K562 (cell line): ENCODE data around the gene CCDC172. TPM values are rescaled to one million over a fixed set of nuclear protein-coding genes. Genes with fewer than 3 reads are reported as not detected.

Experiments used
- ATAC-seq: fragments of 200-7000 bp; cut with Tn5 transposase; 3 replicates; pipeline ENCODE4 v1.9.1; 2020; ENCODE audit warnings: moderate library complexity
- BruUV-seq: library from RNA; stranded (reverse); fragments of 400-500 nt; replicated peaks from 2 replicates; lab custom pipeline; 2021; lab: Mats Ljungman, UMichigan
- CTCF ChIA-PET: fragments of 300-600 bp; formaldehyde crosslinking; extraction: SDS; loops from one replicate; lab custom pipeline; 2021; ENCODE audit warnings: low intra/inter-chr PET ratio; lab: Yijun Ruan, JAX
- POLR2A ChIA-PET: fragments of 300-600, 350-650 bp; sonication (Branson Sonifier 250); formaldehyde crosslinking; extraction: SDS; loops from one replicate; lab custom pipeline; 2021; ENCODE audit warnings: antibody characterized with exemption, inconsistent platforms; lab: Yijun Ruan, JAX
- DNase-seq, 4 experiments: peaks; one replicate each; pipeline versions ENCODE4 v3.0.0 to v3.0.0-alpha.2; 2011 to 2018; ENCODE audit warnings: low spot score in 3 of 4, mixed read lengths in 3 of 4; ENCODE audit errors: extremely low read depth in 1 of 4
- FAIRE-seq: peaks from 2 replicates; lab custom pipeline; 2011; peaks lifted over from hg19 to GRCh38; lab: Jason Lieb, UNC
- H2AFZ ChIP-seq: 2 replicates; pipeline ENCODE4 v1.6.0; 2011; ENCODE audit warnings: low read depth, low read length, control low read depth, inconsistent platforms
- H3K27ac ChIP-seq: fragments of 200-600 bp; 3 replicates; pipeline ENCODE4 v1.8.0; 2011; ENCODE audit warnings: low read depth, mild to moderate bottlenecking, control low read depth, inconsistent platforms, low read length, moderate library complexity, mixed read lengths; ENCODE audit errors: extremely low read depth
- H3K27me3 ChIP-seq, 2 experiments: fragments of 300-600 bp in 1 of 2; 2 replicates in 1 of 2; 3 replicates in 1 of 2; pipeline versions ENCODE4 v1.6.0 to v1.8.0; 2011; ENCODE audit warnings: inconsistent platforms in 2 of 2, low read length in 2 of 2, mild to moderate bottlenecking in 1 of 2, mixed read lengths in 1 of 2, moderate library complexity in 1 of 2; ENCODE audit not compliant: control insufficient read depth in 2 of 2, insufficient read depth in 2 of 2
- H3K36me3 ChIP-seq: fragments of 300-600 bp; 3 replicates; pipeline ENCODE4 v1.8.0; 2011; ENCODE audit warnings: mild to moderate bottlenecking, low read length, inconsistent platforms; ENCODE audit not compliant: control insufficient read depth, insufficient read depth
- H3K4me1 ChIP-seq, 2 experiments: fragments of 200-600 bp in 1 of 2; replicated peaks in 1 of 2; 2 replicates in 1 of 2; 3 replicates in 1 of 2; pipeline versions ENCODE4 v1.5.1 to v1.8.0; 2011; ENCODE audit warnings: inconsistent platforms in 2 of 2, low read length in 2 of 2, mild to moderate bottlenecking in 1 of 2, mixed read lengths in 1 of 2, moderate library complexity in 1 of 2; ENCODE audit not compliant: control insufficient read depth in 2 of 2, insufficient read depth in 2 of 2
- H3K4me2 ChIP-seq: 2 replicates; pipeline ENCODE4 v1.6.1; 2011; ENCODE audit warnings: low read length, control low read depth, inconsistent platforms, mixed read lengths; ENCODE audit not compliant: insufficient read depth
- H3K4me3 ChIP-seq: fragments of 200-600 bp; sonication (generic), shearing (Covaris generic); 2 replicates; pipeline ENCODE4 v1.5.1; 2016; ENCODE audit warnings: control low read depth, inconsistent platforms
- H3K79me2 ChIP-seq: fragments of 200-600 bp; 3 replicates; pipeline ENCODE4 v1.8.0; 2011; ENCODE audit warnings: low read length, inconsistent platforms; ENCODE audit not compliant: control insufficient read depth, insufficient read depth
- H3K9ac ChIP-seq, 2 experiments: 2 replicates each; pipeline versions ENCODE4 v1.6.0 to v1.6.1; 2011; ENCODE audit warnings: low read depth in 2 of 2, low read length in 2 of 2, control low read depth in 1 of 2, inconsistent platforms in 1 of 2, mild to moderate bottlenecking in 1 of 2, mixed read lengths in 1 of 2; ENCODE audit not compliant: insufficient read depth in 1 of 2
- H3K9me1 ChIP-seq: one replicate; pipeline ENCODE4 v1.6.0; 2011; ENCODE audit warnings: inconsistent platforms, mild to moderate bottlenecking, low read length, moderate library complexity; ENCODE audit not compliant: control insufficient read depth, insufficient read depth
- H3K9me3 ChIP-seq: replicated peaks from 2 replicates; pipeline ENCODE4 v1.5.1; 2011; ENCODE audit warnings: low read depth, low read length, inconsistent platforms; ENCODE audit not compliant: control insufficient read depth, insufficient read depth
- H4K20me1 ChIP-seq: replicated peaks from 2 replicates; pipeline ENCODE4 v1.6.1; 2011; ENCODE audit warnings: low read length, inconsistent platforms, mixed read lengths; ENCODE audit not compliant: control insufficient read depth, insufficient read depth
- ARID3A ChIP-seq: IDR thresholded peaks from 2 replicates; pipeline ENCODE4 v1.6.1; 2012; ENCODE audit warnings: low read depth, low read length, improper control_type of control experiment, borderline replicate concordance
- BCOR ChIP-seq: fragments of 450-650 bp; IDR thresholded peaks from 2 replicates; pipeline ENCODE4 v1.6.1; 2016
- CXXC5 ChIP-seq: fragments of 250-450 bp; sonication (Bioruptor Pico); IDR thresholded peaks from 2 replicates; pipeline ENCODE4 v1.8.0; 2022; ENCODE audit warnings: inconsistent platforms, mild to moderate bottlenecking, moderate library complexity
- E2F8 ChIP-seq: fragments of 450-650 bp; IDR thresholded peaks from 2 replicates; pipeline ENCODE4 v1.7.1; 2018; ENCODE audit warnings: mild to moderate bottlenecking, low read depth; ENCODE audit not compliant: partially characterized antibody
- KAT7 ChIP-seq: sonication (generic); formaldehyde crosslinking; IDR thresholded peaks from 2 replicates; pipeline ENCODE4 v1.8.0; 2022; ENCODE audit warnings: missing genetic modification reagents, mild to moderate bottlenecking, borderline replicate concordance
- NCOA2 ChIP-seq, 2 experiments: fragments of 450-650 bp; IDR thresholded peaks; 2 replicates each; pipeline ENCODE4 v1.6.1; 2018; ENCODE audit warnings: mild to moderate bottlenecking in 2 of 2, moderate library complexity in 1 of 2; ENCODE audit not compliant: partially characterized antibody in 2 of 2
- PKNOX1 ChIP-seq: fragments of 450-650 bp; IDR thresholded peaks from 2 replicates; pipeline ENCODE4 v1.6.1; 2016
- SETDB1 ChIP-seq: IDR thresholded peaks from one replicate; pipeline ENCODE4 v1.6.1; 2012; ENCODE audit warnings: low read length, control low read depth, inconsistent platforms
- SMC3 ChIP-seq: conservative IDR thresholded peaks from 2 replicates; pipeline ENCODE4 v1.6.1; 2011; ENCODE audit warnings: low read depth, low read length, improper control_type of control experiment; ENCODE audit not compliant: insufficient read depth
- SRSF7 ChIP-seq: fragments of 200-400 bp; formaldehyde crosslinking; optimal IDR thresholded peaks from 2 replicates; pipeline ENCODE3; 2017; ENCODE audit warnings: mild to moderate bottlenecking, low read depth, low read length
- TEAD1 ChIP-seq, 2 experiments: fragments of 450-650 bp in 1 of 2; sonication (generic) in 1 of 2; formaldehyde crosslinking; IDR thresholded peaks; 2 replicates each; pipeline versions ENCODE4 v1.4.0 to v1.8.0; 2020 to 2022; ENCODE audit warnings: mild to moderate bottlenecking in 2 of 2, missing genetic modification reagents in 1 of 2
- TOE1 ChIP-seq, 2 experiments: fragments of 450-650 bp in 1 of 2; sonication (generic) in 1 of 2; formaldehyde crosslinking in 1 of 2; IDR thresholded peaks; 2 replicates each; pipeline versions ENCODE4 v1.7.1 to v1.8.0; 2016 to 2022; ENCODE audit warnings: borderline replicate concordance in 2 of 2, mild to moderate bottlenecking in 2 of 2, antibody characterized with exemption in 1 of 2, inconsistent platforms in 1 of 2, low read depth in 1 of 2, missing genetic modification reagents in 1 of 2, moderate library complexity in 1 of 2
- ZNF24 ChIP-seq: fragments of 450-650 bp; IDR thresholded peaks from 2 replicates; pipeline ENCODE4 v1.6.1; 2016
- ZNF324 ChIP-seq: fragments of 250-450 bp; sonication (Bioruptor Pico); IDR thresholded peaks from 2 replicates; pipeline ENCODE4 v1.4.0; 2020; ENCODE audit warnings: mild to moderate bottlenecking
- ZNF778 ChIP-seq: fragments of 450-650 bp; formaldehyde crosslinking; IDR thresholded peaks from 2 replicates; pipeline ENCODE4 v1.4.0; 2020; ENCODE audit warnings: mild to moderate bottlenecking, moderate library complexity
- WGBS: fragments of 100-300 bp; shearing (Covaris generic); methylation state at CpG from one replicate; pipeline ENCODE4 v1.1.6; 2016; ENCODE audit warnings: low coverage, mixed read lengths; ENCODE audit not compliant: insufficient coverage; ENCODE audit errors: missing lambda C conversion rate; 5-methylcytosine and 5-hydroxymethylcytosine counted together
- in situ Hi-C: fragments of 300-500 bp; cut with MboI; formaldehyde crosslinking; loops from 4 replicates; pipeline ENCODE4 v1.15.0; 2018; ENCODE audit warnings: inconsistent platforms, mixed read lengths
- intact Hi-C: fragments of 100-400 bp; cut with micrococcal nuclease; formaldehyde crosslinking; loops from 2 replicates; pipeline ENCODE4 v1.14.2; 2022
- polyA plus RNA-seq, 8 experiments: library from polyadenylated mRNA; depleted of rRNA in 4 of 8; stranded (reverse) in 5 of 8; unstranded in 3 of 8; fragments of >200 nt; fragmentation: Nextera tagmentation in 2 of 8; fragmentation: Illumina TruSeq in 1 of 8; extraction: Ambion mirVana in 2 of 8; extraction: Trizol in 1 of 8; gene quantifications; 2 replicates each; pipeline versions ENCODE4 v1.2.1 to v1.2.3, GENCODE V29; 2011 to 2014; ENCODE audit warnings: inconsistent platforms in 1 of 8, missing spikeins in 1 of 8
- total RNA-seq, 7 experiments: library from RNA; depleted of rRNA in 6 of 7; stranded (reverse); fragments of >200 nt in 6 of 7; fragmentation: Illumina TruSeq in 2 of 7; extraction: Trizol in 2 of 7; gene quantifications; 2 replicates each; pipeline versions ENCODE4 v1.2.1 to v1.2.3, GENCODE V29; 2011 to 2021; ENCODE audit warnings: low replicate concordance in 1 of 7

Gene CCDC172
- total and polyA plus RNA-seq, 9 of the 15 experiments (the other 6 are each of a cell fraction or from before 2014, with no cell fraction given) = not detected

- TF ChIP-seq KAT7 (CRISPR knock-in tag) = no peak
- TF ChIP-seq SRSF7 = no peak
- TF ChIP-seq SETDB1 = no peak
- TF ChIP-seq E2F8 = no peak
Observed at GRCh38 chr10:116410351-116410750, 86.1 kb downstream of the CCDC172 start (continued).

GRCh38 chr10:116417821-116418220 is 93.6 kb downstream of the CCDC172 start:
- no peak overlapping the region for H3K4me3 ChIP-seq
- H3K36me3 ChIP-seq = no peaks in the 10 kb centered on the region
- H3K27me3 ChIP-seq = no peaks in the 10 kb centered on the region
- no TSS peak for BruUV-seq
- in situ Hi-C loops = no loop called here
- WGBS = 0% methylated on average over 2 of the region's 2 CpGs
- H3K79me2 ChIP-seq = no peaks in the 10 kb centered on the region
- no peaks in the 10 kb centered on the region for H3K4me1 ChIP-seq
- H3K9me3 ChIP-seq = no peaks in the 10 kb centered on the region
- H3K9ac ChIP-seq = no peak overlapping the region
- H2AFZ ChIP-seq = no peak overlapping the region
- no peak overlapping the region for H3K27ac ChIP-seq
- POLR2A ChIA-PET = no interaction called here
- DNase-seq = no peak
- H3K9me1 ChIP-seq = no peaks in the 10 kb centered on the region
- intact Hi-C loops = no loop called here
- no peak overlapping the region for H3K4me2 ChIP-seq
- FAIRE-seq = no peak
- H4K20me1 ChIP-seq = no peaks in the 10 kb centered on the region
- CTCF ChIA-PET = no interaction called here
- no peak for ATAC-seq
- TF ChIP-seq SMC3 (no peak), TOE1 (IDR thresholded peaks at IDR 0.05; ENCODE audit: borderline replicate concordance) (no peak), TOE1 (CRISPR knock-in tag; IDR thresholded peaks at IDR 0.05; ENCODE audit: borderline replicate concordance, low read depth) (no peak), ARID3A (no peak), NCOA2 (IDR thresholded peaks at IDR 0.05; ENCODE audit: partially characterized antibody in 2 of 2) (no peak), BCOR (no peak), CXXC5 (no peak), TEAD1 (CRISPR knock-in tag; IDR thresholded peaks at IDR 0.05) (no peak), ZNF324 (CRISPR knock-in tag) (no peak), PKNOX1 (no peak), SRSF7 (no peak), ZNF24 (no peak), ZNF778 (CRISPR knock-in tag) (no peak)
